SK-N-SH (cell line): ENCODE data around the gene DCAF17. TPM values are rescaled to one million over a fixed set of nuclear protein-coding genes. Genes with fewer than 3 reads are reported as not detected.

ENCODE experiments used
- CTCF ChIA-PET: fragments of 300-600, 350-600 bp; formaldehyde crosslinking; extraction: SDS; loops from one replicate; lab custom pipeline; 2021; lab: Yijun Ruan, JAX
- POLR2A ChIA-PET: fragments of 350-600 bp; sonication (Branson Sonifier 250); formaldehyde crosslinking; extraction: SDS; loops from one replicate; lab custom pipeline; 2020; ENCODE audit warnings: antibody characterized with exemption, inconsistent platforms; lab: Yijun Ruan, JAX
- DNase-seq: peaks from one replicate; pipeline ENCODE4 v3.0.0; 2012
- H2AFZ ChIP-seq: fragments of 200-600 bp; sonication (generic); 2 replicates; pipeline ENCODE4 v1.8.1; 2016; ENCODE audit warnings: antibody characterized with exemption, mild to moderate bottlenecking, low read depth
- H3F3A ChIP-seq: fragments of 200-600 bp; sonication (generic); replicated peaks from 2 replicates; pipeline ENCODE3; 2016; ENCODE audit warnings: antibody characterized with exemption, mild to moderate bottlenecking; ENCODE audit not compliant: insufficient read depth
- H3K27ac ChIP-seq, 2 experiments: fragments of 200-500 bp in 1 of 2; fragments of 200-600 bp in 1 of 2; sonication (Bioruptor generic) in 1 of 2; sonication (generic), shearing (Covaris generic) in 1 of 2; 2 replicates each; pipeline versions ENCODE4 v1.5.1 to v1.6.1; 2014 to 2016; ENCODE audit warnings: low read depth in 2 of 2, inconsistent platforms in 1 of 2, low read length in 1 of 2, mild to moderate bottlenecking in 1 of 2, mixed read lengths in 1 of 2
- H3K27me3 ChIP-seq: fragments of 200-600 bp; sonication (generic), shearing (Covaris generic); 2 replicates; pipeline ENCODE4 v1.6.1; 2016; ENCODE audit warnings: mixed run types; ENCODE audit not compliant: insufficient read depth
- H3K36me3 ChIP-seq, 2 experiments: fragments of 200-500 bp in 1 of 2; fragments of 200-600 bp in 1 of 2; sonication (Bioruptor generic) in 1 of 2; sonication (generic) in 1 of 2; replicated peaks in 1 of 2; 2 replicates each; pipeline versions ENCODE3 to v1.5.1; 2014 to 2016; ENCODE audit warnings: low read length in 1 of 2, mild to moderate bottlenecking in 1 of 2; ENCODE audit not compliant: insufficient read depth in 2 of 2, control insufficient read depth in 1 of 2
- H3K4me1 ChIP-seq, 2 experiments: fragments of 200-500 bp in 1 of 2; fragments of 200-600 bp in 1 of 2; sonication (Bioruptor generic) in 1 of 2; sonication (generic), shearing (Covaris generic) in 1 of 2; 2 replicates each; pipeline versions ENCODE4 v1.5.1 to v1.6.1; 2014 to 2016; ENCODE audit warnings: low read depth in 1 of 2, low read length in 1 of 2, mixed run types in 1 of 2; ENCODE audit not compliant: insufficient read depth in 2 of 2, control insufficient read depth in 1 of 2
- H3K4me2 ChIP-seq: fragments of 200-600 bp; sonication (generic), shearing (Covaris generic); 2 replicates; pipeline ENCODE4 v1.6.1; 2017; ENCODE audit warnings: mixed run types
- H3K4me3 ChIP-seq, 2 experiments: fragments of 200-500 bp in 1 of 2; fragments of 200-600 bp in 1 of 2; sonication (Bioruptor generic) in 1 of 2; sonication (generic), shearing (Covaris generic) in 1 of 2; 2 replicates each; pipeline versions ENCODE4 v1.5.1 to v1.8.1; 2014 to 2016; ENCODE audit warnings: low read depth in 2 of 2, inconsistent platforms in 1 of 2, low read length in 1 of 2, mild to moderate bottlenecking in 1 of 2, mixed read lengths in 1 of 2, moderate library complexity in 1 of 2
- H3K79me2 ChIP-seq: fragments of 200-600 bp; sonication (generic); 2 replicates; pipeline ENCODE4 v1.8.1; 2017; ENCODE audit warnings: mild to moderate bottlenecking; ENCODE audit not compliant: insufficient read depth
- H3K9ac ChIP-seq: fragments of 200-600 bp; sonication (generic); 2 replicates; pipeline ENCODE4 v1.6.1; 2017; ENCODE audit warnings: mixed run types
- H3K9me2 ChIP-seq: fragments of 200-600 bp; sonication (generic); 2 replicates; pipeline ENCODE4 v1.6.1; 2017; ENCODE audit warnings: mixed run types
- H3K9me3 ChIP-seq: fragments of 200-600 bp; sonication (generic); 2 replicates; pipeline ENCODE4 v1.6.1; 2017; ENCODE audit warnings: mixed run types, mild to moderate bottlenecking, moderate library complexity
- H4K20me1 ChIP-seq: fragments of 200-600 bp; sonication (generic); 2 replicates; pipeline ENCODE4 v1.6.1; 2017; ENCODE audit warnings: mild to moderate bottlenecking, mixed run types; ENCODE audit not compliant: insufficient read depth
- CTCF ChIP-seq: fragments of 200-600 bp; sonication (generic); IDR thresholded peaks from 2 replicates; pipeline ENCODE4 v1.6.1; 2017; ENCODE audit warnings: antibody characterized with exemption, mild to moderate bottlenecking, moderate library complexity
- IRF3 ChIP-seq: fragments of 150-350 bp; IDR thresholded peaks from 2 replicates; pipeline ENCODE4 v1.6.1; 2016; ENCODE audit warnings: mild to moderate bottlenecking, low read depth, low read length
- MAX ChIP-seq: IDR thresholded peaks from 2 replicates; pipeline ENCODE4 v1.4.0; 2012; ENCODE audit warnings: low read depth
- PBX3 ChIP-seq: IDR thresholded peaks from 2 replicates; pipeline ENCODE4; 2012
- REST ChIP-seq: IDR thresholded peaks from 2 replicates; pipeline ENCODE4 v1.6.1; 2012; ENCODE audit warnings: mild to moderate bottlenecking, low read depth, low read length, moderate library complexity
- USF2 ChIP-seq: fragments of 150-350 bp; IDR thresholded peaks from 2 replicates; pipeline ENCODE4 v1.6.1; 2017; ENCODE audit warnings: antibody characterized with exemption, low read length, low read depth, borderline replicate concordance
- WGBS: methylation state at CpG from one replicate; pipeline ENCODE4 v1.1.6; 2017; ENCODE audit warnings: low lambda C conversion rate; 5-methylcytosine and 5-hydroxymethylcytosine counted together
- polyA plus RNA-seq, 3 experiments: library from polyadenylated mRNA; depleted of rRNA; stranded (reverse); fragments of >200 nt; gene quantifications; 2 replicates each; pipeline ENCODE4 v1.2.3, GENCODE V29; 2012

The DCAF17 gene
- polyA plus RNA-seq, 1 of the 3 experiments (the other 2 are of a cell fraction), result 4.9 TPM

- WGBS, result 56% methylated on average over 1 of the region's 1 CpG
- ChIA-PET POLR2A (no interaction called here), CTCF (interaction anchor here (0.9 to 1.5 kb wide), 5 partner anchors 8 to 262 kb away, joined by 3 to 5 read pairs (median 3); partner anchors contain the start of gene CYBRD1)
- Histone ChIP-seq H3K4me3 (no peak overlapping the region), H3K79me2 (peaks cover 84% of the 10 kb centered on the region), H3K4me1 (peaks cover 0 to 4% of the 10 kb centered on the region in 2 experiments; a peak in 1 of 4 replicates), H3K27ac (no peak overlapping the region), H3K36me3 (no peaks in the 10 kb centered on the region), H3K9me3 (no peaks in the 10 kb centered on the region), H3K27me3 (no peaks in the 10 kb centered on the region), H3F3A (peaks cover 18% of the 10 kb centered on the region), H3K9me2 (no peaks in the 10 kb centered on the region), H2AFZ (no peak overlapping the region), H3K9ac (no peak overlapping the region), H4K20me1 (no peaks in the 10 kb centered on the region), H3K4me2 (no peak overlapping the region)
- TF ChIP-seq MAX (no peak), IRF3 (no peak), CTCF (peak; percentile 65), REST (no peak), USF2 (no peak), PBX3 (no peak)
- DNase-seq, result no peak
Measured at GRCh38 chr2:171529914-171530313, 95.9 kb downstream of the DCAF17 start.
